Activated naive CD8-positive, alpha-beta T cell treated with anti-CD3 and anti-CD28 coated beads, Interleukin-2, amount 10 ng/mL, durations not matched to agents 7 days and 5 days (primary cell): ENCODE results near the gene CFAP20. TPM values are rescaled to one million over a fixed set of nuclear protein-coding genes. Genes with fewer than 3 reads are reported as not detected.

Experiments
- total RNA-seq, 2 experiments: library from RNA; stranded (reverse); gene quantifications; one replicate each; pipeline ENCODE4 v1.2.3, GENCODE V29; 2021

Gene CFAP20
- total RNA-seq, 2 experiments from 2014 or later: 38.5 to 40.6 TPM

Other genes starting within 250 kb of the CFAP20 start
- gene CNGB1, start 158.3 kb downstream of the CFAP20 start, total RNA-seq: not detected
- gene ZNF319, start 128.7 kb downstream of the CFAP20 start, total RNA-seq: 10 to 100 TPM; 21.5 to 21.8 TPM
- 10 to 100 TPM; 47.4 to 53.9 TPM for gene USB1, start 128.0 kb downstream of the CFAP20 start, total RNA-seq
- gene MMP15, start 103.6 kb downstream of the CFAP20 start, total RNA-seq: under 1 TPM; 0.61 to 0.62 TPM
- 10 to 100 TPM; 64.2 to 67.7 TPM for gene CSNK2A2, start 68.7 kb upstream of the CFAP20 start, total RNA-seq
- gene PRSS54, start 165.6 kb upstream of the CFAP20 start, total RNA-seq: not detected